Trophoblast cell (in vitro differentiated cells and primary cell): ENCODE data around the gene MACROD2.

ENCODE experiments used
- DNase-seq, 2 donors: peaks; one replicate each; pipeline ENCODE4 v3.0.0-alpha.2; 2016
- H2AFZ ChIP-seq: 2 replicates; pipeline ENCODE4 v1.6.1; 2013; ENCODE audit warnings: low read length, moderate library complexity, mild to moderate bottlenecking; ENCODE audit not compliant: insufficient read depth, poor library complexity
- H2AK5ac ChIP-seq: 2 replicates; pipeline ENCODE4 v1.6.1; 2013; ENCODE audit warnings: mild to moderate bottlenecking, low read length
- H2BK120ac ChIP-seq: 2 replicates; pipeline ENCODE4 v1.6.1; 2013; ENCODE audit warnings: low read length, mild to moderate bottlenecking, moderate library complexity; ENCODE audit not compliant: insufficient read depth, poor library complexity
- H2BK12ac ChIP-seq: 2 replicates; pipeline ENCODE4 v1.6.1; 2013; ENCODE audit warnings: mild to moderate bottlenecking, low read length, moderate library complexity
- H2BK5ac ChIP-seq: 2 replicates; pipeline ENCODE4 v1.6.1; 2013; ENCODE audit warnings: low read length, low read depth, moderate library complexity, mild to moderate bottlenecking; ENCODE audit not compliant: poor library complexity
- H3K14ac ChIP-seq: 2 replicates; pipeline ENCODE4 v1.6.1; 2013; ENCODE audit warnings: mild to moderate bottlenecking, low read length
- H3K18ac ChIP-seq: 2 replicates; pipeline ENCODE4 v1.6.1; 2013; ENCODE audit warnings: mild to moderate bottlenecking, low read length
- H3K23ac ChIP-seq: 2 replicates; pipeline ENCODE4 v1.6.1; 2013; ENCODE audit warnings: low read length
- H3K27ac ChIP-seq: 2 replicates; pipeline ENCODE4 v1.5.1; 2013; ENCODE audit warnings: low read depth, mild to moderate bottlenecking, inconsistent platforms, low read length, moderate library complexity
- H3K27me3 ChIP-seq: 2 replicates; pipeline ENCODE4 v1.6.1; 2013; ENCODE audit warnings: inconsistent platforms, mild to moderate bottlenecking, low read length, moderate library complexity; ENCODE audit not compliant: insufficient read depth
- H3K36me3 ChIP-seq, 2 experiments: 1 replicate in 1 of 2; 2 replicates in 1 of 2; pipeline ENCODE4 v1.6.1; 2013; ENCODE audit warnings: low read length in 2 of 2, mild to moderate bottlenecking in 2 of 2, moderate library complexity in 1 of 2; ENCODE audit not compliant: insufficient read depth in 2 of 2, control insufficient read depth in 1 of 2
- H3K4ac ChIP-seq: 2 replicates; pipeline ENCODE4 v1.6.1; 2013; ENCODE audit warnings: low read depth, mild to moderate bottlenecking, low read length, moderate library complexity
- H3K4me1 ChIP-seq, 2 experiments: 1 replicate in 1 of 2; 2 replicates in 1 of 2; pipeline ENCODE4 v1.6.1; 2013; ENCODE audit warnings: low read length in 2 of 2, mild to moderate bottlenecking in 2 of 2, moderate library complexity in 1 of 2; ENCODE audit not compliant: insufficient read depth in 2 of 2, control insufficient read depth in 1 of 2
- H3K4me2 ChIP-seq: 2 replicates; pipeline ENCODE4 v1.6.1; 2013; ENCODE audit warnings: inconsistent platforms, mild to moderate bottlenecking, low read length, moderate library complexity
- H3K4me3 ChIP-seq: 2 replicates; pipeline ENCODE4 v1.5.1; 2013; ENCODE audit warnings: mild to moderate bottlenecking, low read depth, low read length, inconsistent platforms
- H3K79me1 ChIP-seq: one replicate; pipeline ENCODE4 v1.6.1; 2013; ENCODE audit warnings: low read length
- H3K79me2 ChIP-seq: 2 replicates; pipeline ENCODE4 v1.6.1; 2013; ENCODE audit warnings: low read length, mild to moderate bottlenecking; ENCODE audit not compliant: control insufficient read depth, insufficient read depth, poor library complexity
- H3K9ac ChIP-seq: 2 replicates; pipeline ENCODE4 v1.6.1; 2013; ENCODE audit warnings: mild to moderate bottlenecking, low read length
- H3K9me3 ChIP-seq: 2 replicates; pipeline ENCODE4 v1.6.1; 2013; ENCODE audit warnings: low read depth, mild to moderate bottlenecking, control low read depth, inconsistent platforms, low read length; ENCODE audit not compliant: insufficient read depth
- H4K12ac ChIP-seq: 2 replicates; pipeline ENCODE4 v1.6.1; 2013; ENCODE audit warnings: low read depth, mild to moderate bottlenecking, low read length, moderate library complexity
- H4K8ac ChIP-seq: 2 replicates; pipeline ENCODE4 v1.6.1; 2013; ENCODE audit warnings: low read depth, mild to moderate bottlenecking, low read length, moderate library complexity
- H4K91ac ChIP-seq: one replicate; pipeline ENCODE4 v1.6.1; 2013; ENCODE audit warnings: low read depth, mild to moderate bottlenecking, low read length, moderate library complexity
- WGBS: extraction: QIAGEN DNeasy Blood & Tissue Kit; methylation state at CpG from one replicate; pipeline ENCODE4 v1.1.7; 2013; ENCODE audit warnings: missing lambda C conversion rate; ENCODE audit not compliant: insufficient read length, insufficient coverage; ENCODE audit errors: extremely low coverage; 5-methylcytosine and 5-hydroxymethylcytosine counted together

Gene MACROD2

DNA sequence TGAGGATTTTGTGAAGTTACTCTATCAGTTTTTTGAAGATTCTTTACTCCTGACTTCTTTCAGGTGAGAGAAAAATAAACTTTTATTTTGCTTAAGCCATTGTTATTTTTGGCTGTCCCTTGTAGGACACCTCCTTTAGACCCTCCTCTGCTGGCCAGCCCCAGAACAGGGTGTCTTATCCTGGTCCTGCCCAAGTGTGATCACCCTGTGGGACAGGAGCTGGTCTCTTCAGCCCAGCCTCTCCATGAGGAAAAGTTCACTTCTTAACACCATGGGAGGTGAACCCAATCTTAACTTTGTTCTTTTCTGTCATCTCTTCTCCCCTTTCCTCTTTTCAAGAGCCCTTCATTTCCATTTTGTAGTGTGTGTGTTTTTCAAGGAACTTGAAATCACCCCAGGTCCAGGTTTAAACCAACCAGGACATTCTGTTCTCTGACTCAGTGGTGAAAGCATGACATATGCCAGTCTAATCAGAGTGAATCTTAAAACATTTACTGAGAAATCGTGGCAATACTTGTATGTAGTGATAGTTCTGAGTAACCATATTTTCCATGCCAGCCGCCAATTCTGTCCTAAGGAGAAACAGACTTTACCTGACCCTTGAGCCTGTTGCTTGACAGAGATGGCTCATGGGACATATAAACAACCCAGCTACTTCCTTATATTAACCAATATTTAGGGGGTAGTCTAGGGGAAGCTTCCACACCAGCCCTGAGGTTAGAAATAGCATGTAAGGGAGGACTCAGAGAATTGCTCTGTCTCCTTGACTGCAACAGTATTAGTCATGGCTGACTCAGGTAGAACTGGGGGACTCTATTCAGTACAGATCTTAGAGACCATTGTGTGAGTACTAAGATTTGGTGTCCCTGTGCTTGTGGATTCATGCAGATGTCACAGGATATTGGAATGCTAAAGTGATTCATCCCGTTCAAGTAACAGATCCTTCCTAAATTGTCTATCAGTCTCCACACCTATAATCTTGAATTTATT, 293.3 kb downstream of the MACROD2 start:
- no peaks in the 10 kb centered on the region for H3K4me1 ChIP-seq
- H3K18ac ChIP-seq: no peak overlapping the region
- no peak overlapping the region for H2BK120ac ChIP-seq
- H3K4me3 ChIP-seq: no peak overlapping the region
- no peak overlapping the region for H3K27ac ChIP-seq
- H3K9me3 ChIP-seq: no peaks in the 10 kb centered on the region
- H3K79me2 ChIP-seq: no peaks in the 10 kb centered on the region
- H4K8ac ChIP-seq: no peak overlapping the region
- H2AFZ ChIP-seq: no peak overlapping the region
- no CpG with 5 or more reads among the region's 3 CpGs for WGBS
- no peak overlapping the region for H2AK5ac ChIP-seq
- H4K12ac ChIP-seq: no peak overlapping the region
- no peak overlapping the region for H3K14ac ChIP-seq
- H3K4me2 ChIP-seq: no peak overlapping the region
- no peak overlapping the region for H3K4ac ChIP-seq
- no peaks in the 10 kb centered on the region for H3K27me3 ChIP-seq
- no peak overlapping the region for H3K9ac ChIP-seq
- H2BK12ac ChIP-seq: no peak overlapping the region
- H3K79me1 ChIP-seq: no peaks in the 10 kb centered on the region
- no peak for DNase-seq
- no peak overlapping the region for H3K23ac ChIP-seq
- no peak overlapping the region for H4K91ac ChIP-seq
- H2BK5ac ChIP-seq: no peak overlapping the region
- no peaks in the 10 kb centered on the region for H3K36me3 ChIP-seq

DNA sequence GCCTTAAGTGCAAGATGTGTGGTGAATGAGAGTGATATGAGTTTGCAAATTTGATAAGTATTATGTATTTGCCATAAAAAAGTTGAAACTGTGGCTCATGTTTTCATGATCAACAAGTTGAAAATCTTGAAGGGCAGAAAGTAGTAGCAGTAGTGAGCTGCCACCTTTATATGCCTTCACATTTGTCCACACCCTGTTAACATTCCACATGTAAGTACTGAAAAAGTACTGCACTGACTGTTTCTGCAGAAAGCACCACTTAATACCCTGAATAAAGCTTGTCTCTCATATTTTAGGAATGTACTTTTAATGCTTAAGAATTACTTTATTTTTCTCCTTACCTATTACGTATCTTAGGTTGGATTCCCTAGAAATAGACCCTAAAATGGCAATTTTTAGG, 296.2 kb downstream of the MACROD2 start:
- no peak overlapping the region for H3K9ac ChIP-seq
- no peak overlapping the region for H4K8ac ChIP-seq
- no peak overlapping the region for H3K4ac ChIP-seq
- DNase-seq: no peak
- H2BK12ac ChIP-seq: no peak overlapping the region
- H3K23ac ChIP-seq: no peak overlapping the region
- no CpG with 5 or more reads among the region's 1 CpG for WGBS
- H4K12ac ChIP-seq: no peak overlapping the region
- H2BK5ac ChIP-seq: no peak overlapping the region
- H3K4me3 ChIP-seq: no peak overlapping the region
- no peak overlapping the region for H3K18ac ChIP-seq
- H3K9me3 ChIP-seq: no peaks in the 10 kb centered on the region
- H2AFZ ChIP-seq: no peak overlapping the region
- no peaks in the 10 kb centered on the region for H3K27me3 ChIP-seq
- H3K79me1 ChIP-seq: no peaks in the 10 kb centered on the region
- no peak overlapping the region for H3K4me2 ChIP-seq
- no peaks in the 10 kb centered on the region for H3K4me1 ChIP-seq
- H4K91ac ChIP-seq: no peak overlapping the region
- H3K36me3 ChIP-seq: no peaks in the 10 kb centered on the region
- H2BK120ac ChIP-seq: no peak overlapping the region
- no peak overlapping the region for H2AK5ac ChIP-seq
- no peaks in the 10 kb centered on the region for H3K79me2 ChIP-seq
- no peak overlapping the region for H3K27ac ChIP-seq
- H3K14ac ChIP-seq: no peak overlapping the region

DNA sequence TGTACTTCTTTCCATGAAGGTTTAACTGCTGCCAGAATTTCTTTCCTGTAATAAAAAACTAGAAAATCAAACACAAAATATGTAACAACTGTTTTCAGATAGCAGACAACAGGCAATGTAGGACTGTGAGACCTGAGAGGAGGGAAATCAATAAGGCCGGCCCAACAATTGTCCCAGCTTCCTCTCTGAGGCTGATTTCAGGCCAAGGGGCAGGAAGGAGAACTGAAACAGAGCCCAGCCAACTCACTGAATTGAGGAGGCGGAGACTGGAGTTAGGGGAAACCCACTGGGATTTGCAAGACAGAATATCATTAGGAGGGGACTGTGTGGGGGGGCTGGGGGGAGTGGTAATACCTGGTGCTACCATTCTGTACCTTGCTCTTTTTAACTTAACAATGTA, 299.9 kb downstream of the MACROD2 start:
- no peaks in the 10 kb centered on the region for H3K9me3 ChIP-seq
- no peaks in the 10 kb centered on the region for H3K79me1 ChIP-seq
- H4K12ac ChIP-seq: no peak overlapping the region
- no peaks in the 10 kb centered on the region for H3K36me3 ChIP-seq
- no peak overlapping the region for H3K23ac ChIP-seq
- H3K4me2 ChIP-seq: no peak overlapping the region
- no peak overlapping the region for H2BK12ac ChIP-seq
- peak overlapping the region; percentile 47 for H4K8ac ChIP-seq
- H2BK120ac ChIP-seq: no peak overlapping the region
- H3K18ac ChIP-seq: no peak overlapping the region
- H3K27me3 ChIP-seq: no peaks in the 10 kb centered on the region
- H3K4ac ChIP-seq: no peak overlapping the region
- no peak for DNase-seq
- no CpG with 5 or more reads among the region's 2 CpGs for WGBS
- no peak overlapping the region for H3K4me3 ChIP-seq
- no peak overlapping the region for H4K91ac ChIP-seq
- no peaks in the 10 kb centered on the region for H3K4me1 ChIP-seq
- H3K27ac ChIP-seq: no peak overlapping the region
- H3K9ac ChIP-seq: no peak overlapping the region
- H2AFZ ChIP-seq: no peak overlapping the region
- H3K14ac ChIP-seq: no peak overlapping the region
- H3K79me2 ChIP-seq: no peaks in the 10 kb centered on the region
- no peak overlapping the region for H2BK5ac ChIP-seq
- H2AK5ac ChIP-seq: no peak overlapping the region

DNA sequence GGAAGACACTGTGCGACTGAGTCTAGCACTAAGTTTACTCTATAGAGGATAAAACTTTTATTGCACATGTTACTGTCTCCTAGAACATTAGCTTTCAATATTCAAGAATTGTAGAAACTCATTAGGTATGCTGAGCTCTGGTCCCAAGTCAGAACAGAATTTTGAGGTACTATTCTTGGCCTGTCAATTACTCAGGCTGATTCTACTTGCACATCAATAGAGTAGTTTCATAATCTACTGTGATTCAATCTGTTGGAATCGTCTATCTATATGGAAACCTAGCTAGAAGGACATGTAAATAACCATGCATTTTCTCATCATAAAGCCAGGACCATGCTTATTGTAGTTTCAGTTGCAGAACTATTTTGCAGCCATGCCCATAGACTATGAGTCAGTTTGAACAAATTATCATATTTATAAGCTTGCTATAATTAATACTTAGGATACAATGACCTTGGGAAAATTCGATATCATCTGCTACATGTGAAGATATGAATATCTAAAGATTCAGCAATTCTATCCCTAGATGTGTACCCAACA, 300.5 kb downstream of the MACROD2 start:
- no peak overlapping the region for H3K4ac ChIP-seq
- no peak overlapping the region for H4K8ac ChIP-seq
- H3K79me1 ChIP-seq: no peaks in the 10 kb centered on the region
- H3K14ac ChIP-seq: no peak overlapping the region
- no peak overlapping the region for H2AK5ac ChIP-seq
- H4K91ac ChIP-seq: no peak overlapping the region
- no peak overlapping the region for H2BK12ac ChIP-seq
- H3K27me3 ChIP-seq: no peaks in the 10 kb centered on the region
- WGBS: no CpG with 5 or more reads among the region's 3 CpGs
- no peak overlapping the region for H3K18ac ChIP-seq
- H4K12ac ChIP-seq: no peak overlapping the region
- H3K36me3 ChIP-seq: no peaks in the 10 kb centered on the region
- H3K9me3 ChIP-seq: no peaks in the 10 kb centered on the region
- no peak for DNase-seq
- H3K79me2 ChIP-seq: no peaks in the 10 kb centered on the region
- no peak overlapping the region for H3K4me3 ChIP-seq
- H3K4me2 ChIP-seq: no peak overlapping the region
- no peak overlapping the region for H2AFZ ChIP-seq
- no peak overlapping the region for H3K23ac ChIP-seq
- H3K9ac ChIP-seq: no peak overlapping the region
- no peak overlapping the region for H3K27ac ChIP-seq
- H2BK120ac ChIP-seq: no peak overlapping the region
- no peaks in the 10 kb centered on the region for H3K4me1 ChIP-seq
- H2BK5ac ChIP-seq: no peak overlapping the region
